ENCODE results near the gene LRRC26.

LRRC26 gene

DNA sequence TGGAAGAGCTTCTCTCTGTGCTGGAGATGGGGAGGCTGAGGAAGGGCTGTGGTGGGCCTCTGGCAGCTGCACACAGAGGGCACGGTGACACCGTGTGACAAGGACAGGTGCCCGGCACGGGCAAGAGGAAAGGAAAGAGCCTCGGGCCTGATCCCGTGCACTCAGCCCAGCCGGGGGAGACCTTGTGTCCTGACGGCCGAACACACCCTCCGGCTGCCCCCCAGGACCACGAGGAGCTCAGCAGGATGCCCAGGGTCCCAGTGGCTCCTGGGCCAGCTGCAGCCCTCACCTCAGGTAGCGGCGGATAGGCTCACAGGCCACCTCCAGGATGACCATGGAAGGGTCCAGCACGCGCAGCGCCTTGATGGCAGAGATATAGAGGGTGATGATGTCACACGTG lies 13.0 kb upstream of the LRRC26 start:
- DNase-seq (ENCODE audit: low read depth): no peak

- no peak for DNase-seq (ENCODE audit: low read depth)
Measured at GRCh38 chr9:137181680-137182079, 11.8 kb upstream of the LRRC26 start.

DNA sequence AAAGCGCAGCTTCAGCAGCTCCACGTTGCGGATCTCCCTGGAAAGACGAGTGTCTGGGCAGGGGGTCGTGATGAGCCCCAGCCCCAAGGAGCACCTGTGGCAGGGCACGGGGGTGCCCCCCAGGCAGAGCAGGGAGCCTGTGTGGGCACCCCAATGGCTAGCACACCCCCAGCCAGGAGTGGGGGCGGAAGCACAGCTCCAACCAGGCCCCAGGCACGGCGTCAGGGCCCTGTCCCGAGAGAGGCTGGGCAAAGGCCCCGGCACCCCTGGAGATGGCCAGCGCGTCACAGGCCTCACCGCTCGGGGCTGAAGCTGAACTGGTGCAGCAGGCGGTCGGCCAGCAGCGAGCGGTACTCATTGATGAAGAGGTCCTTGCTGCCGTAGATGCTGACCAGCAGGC lies 10.6 kb upstream of the LRRC26 start:
- no peak for DNase-seq (ENCODE audit: low read depth)

DNA sequence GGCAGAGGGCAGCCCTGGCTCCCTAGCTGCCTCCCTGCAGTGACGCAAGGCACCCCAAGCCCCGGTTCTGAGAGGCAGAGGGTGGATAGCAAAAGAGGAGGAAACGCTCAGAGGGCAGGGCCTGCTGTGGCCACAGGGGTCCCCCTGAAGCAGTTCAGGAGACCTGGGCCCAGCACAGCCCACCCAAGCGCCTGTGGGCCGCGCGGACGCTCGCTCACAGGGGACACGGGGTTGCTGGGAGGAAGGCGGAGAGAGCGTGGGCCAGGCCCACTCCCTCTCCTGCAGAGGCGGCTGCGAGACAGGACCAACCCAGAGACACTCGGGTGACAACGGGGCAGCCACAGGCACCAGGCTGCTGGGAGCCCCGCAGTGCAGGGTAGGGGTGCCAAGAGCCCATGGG lies 9.9 kb upstream of the LRRC26 start:
- DNase-seq (ENCODE audit: low read depth): no peak

GRCh38 chr9:137178939-137179630 lies 9.2 kb upstream of the LRRC26 start:
- no peak for DNase-seq (ENCODE audit: low read depth)

- DNase-seq (ENCODE audit: low read depth): no peak
Measured at GRCh38 chr9:137178201-137178938, 8.5 kb upstream of the LRRC26 start.

DNA sequence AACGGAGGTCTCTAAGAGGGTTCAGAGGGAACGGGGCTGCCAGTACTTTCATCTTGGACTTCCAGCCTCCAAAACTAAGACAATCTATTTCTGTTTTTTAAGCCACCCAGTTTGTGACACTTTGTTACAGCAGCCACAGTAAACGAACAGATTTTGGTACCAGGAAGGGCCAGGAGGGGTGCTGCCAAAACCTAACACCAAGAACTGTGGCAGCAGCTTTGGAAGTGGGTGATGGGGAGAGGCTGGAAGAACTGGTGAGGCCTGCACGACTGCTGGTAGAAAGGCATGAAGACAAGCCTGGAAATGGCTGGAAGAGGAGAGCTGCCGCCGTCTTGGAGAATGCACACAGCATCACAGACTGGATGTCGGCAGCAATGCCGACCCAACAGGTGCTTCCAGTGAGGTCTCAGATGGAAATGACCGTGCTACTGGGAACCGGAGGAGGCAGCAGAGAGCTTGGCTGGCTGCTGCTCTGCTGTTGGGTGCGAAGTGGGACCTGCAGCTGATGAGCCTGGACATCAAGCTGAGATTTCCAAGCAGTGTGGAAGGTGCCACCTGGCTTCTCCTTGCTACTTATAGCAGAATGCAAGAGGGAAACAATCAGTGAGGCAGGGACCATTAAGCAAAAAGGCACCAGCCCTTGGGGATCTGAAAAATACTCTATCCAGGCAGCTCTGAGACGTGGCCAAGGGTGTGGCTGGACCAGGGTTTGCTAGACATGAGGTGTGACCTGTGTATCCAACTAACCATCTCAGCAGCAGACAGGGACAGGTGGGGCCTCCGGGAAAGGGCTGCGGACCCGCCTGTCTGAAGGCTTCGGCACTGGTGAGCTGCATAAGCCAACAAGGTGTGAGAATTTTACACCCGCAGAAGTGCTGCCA lies 6.7 kb upstream of the LRRC26 start:
- DNase-seq (ENCODE audit: low read depth): no peak

- DNase-seq (ENCODE audit: low read depth): no peak
Measured at GRCh38 chr9:137175345-137175961, 5.6 kb upstream of the LRRC26 start.

- DNase-seq (ENCODE audit: low read depth): no peak
Measured at GRCh38 chr9:137174722-137175293, 5.0 kb upstream of the LRRC26 start.

DNA sequence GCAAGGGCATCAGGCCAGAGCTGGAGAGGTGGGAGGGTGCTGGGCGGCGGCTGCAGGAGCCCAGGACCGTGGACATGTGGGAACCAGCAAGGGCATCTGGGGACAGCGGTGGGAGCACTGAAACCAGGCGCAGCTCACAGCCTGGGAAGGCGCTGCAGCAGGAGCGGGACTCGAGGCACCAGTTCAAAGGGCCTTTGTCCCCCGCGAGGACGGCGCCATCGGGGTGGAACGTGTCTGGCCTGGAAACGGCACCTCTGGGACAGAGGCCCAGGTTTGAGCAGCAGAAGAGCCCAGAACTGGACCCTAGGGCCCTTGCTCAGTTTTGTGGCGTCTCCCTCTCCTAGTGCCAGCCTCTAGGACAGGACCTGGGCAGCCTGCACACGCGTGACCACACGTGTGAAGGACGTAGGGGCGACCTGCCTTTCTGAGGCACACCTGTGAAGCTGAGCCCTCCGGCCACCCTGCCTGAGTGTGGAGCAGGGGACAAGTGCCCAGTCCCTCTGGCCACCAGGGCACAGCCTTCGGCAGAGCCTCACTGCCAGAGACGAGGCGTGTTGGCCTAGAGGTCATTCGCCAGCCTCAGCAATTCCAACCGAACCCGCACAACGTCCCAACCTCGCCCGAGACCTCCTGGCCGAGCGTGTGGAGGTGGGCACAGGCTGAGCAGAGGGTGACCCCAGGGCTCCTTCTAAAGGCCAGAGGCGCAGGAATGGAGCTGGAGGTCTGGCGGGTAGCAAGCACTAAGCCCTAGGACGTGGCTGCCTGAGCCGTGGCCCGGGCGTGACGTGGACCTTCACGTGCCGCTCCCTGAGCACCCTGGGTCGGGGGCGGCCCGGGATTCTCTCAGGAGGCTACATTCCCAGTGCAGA lies 4.2 kb upstream of the LRRC26 start:
- DNase-seq (ENCODE audit: low read depth): no peak

GRCh38 chr9:137172901-137173795 lies 3.3 kb upstream of the LRRC26 start:
- DNase-seq (ENCODE audit: low read depth): no peak

- DNase-seq (ENCODE audit: low read depth): no peak
Measured at GRCh38 chr9:137171149-137171900, 1.5 kb upstream of the LRRC26 start.

DNA sequence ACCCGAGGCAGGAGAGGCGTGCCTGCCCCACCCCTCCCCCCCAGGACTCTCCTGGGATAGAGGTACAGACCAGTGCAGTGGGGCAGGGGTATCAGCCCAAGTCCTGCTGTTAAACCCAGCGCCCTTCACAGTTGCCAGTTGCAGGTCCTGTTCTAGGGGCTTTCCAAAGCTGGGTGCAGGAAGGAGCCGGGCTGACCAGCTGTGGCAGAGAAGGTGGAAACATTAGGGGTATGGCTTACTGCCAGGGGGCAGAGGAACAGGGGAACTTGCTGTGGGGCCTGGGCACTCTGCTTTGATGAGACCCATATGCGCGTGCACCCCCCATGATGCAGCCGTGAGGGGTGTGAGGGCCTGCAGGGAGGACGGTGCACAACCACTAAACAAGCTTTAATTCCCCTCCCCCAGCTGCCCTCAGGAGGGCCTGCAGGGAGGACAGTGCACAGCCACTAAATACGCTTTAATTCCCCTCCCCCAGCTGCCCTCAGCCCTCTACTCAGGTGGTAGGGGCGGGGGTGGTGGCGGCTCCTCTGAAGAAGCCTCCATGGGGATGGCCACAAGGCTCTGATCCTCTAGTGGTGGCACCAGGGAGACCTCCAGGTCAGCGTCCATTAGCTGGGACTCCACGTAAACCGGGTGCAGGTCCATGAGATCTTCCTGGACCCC lies 766 bp upstream of the LRRC26 start:
- DNase-seq (ENCODE audit: low read depth): no peak

GRCh38 chr9:137168904-137169856 lies 671 bp downstream of the LRRC26 start:
- DNase-seq (ENCODE audit: low read depth): no peak

DNA sequence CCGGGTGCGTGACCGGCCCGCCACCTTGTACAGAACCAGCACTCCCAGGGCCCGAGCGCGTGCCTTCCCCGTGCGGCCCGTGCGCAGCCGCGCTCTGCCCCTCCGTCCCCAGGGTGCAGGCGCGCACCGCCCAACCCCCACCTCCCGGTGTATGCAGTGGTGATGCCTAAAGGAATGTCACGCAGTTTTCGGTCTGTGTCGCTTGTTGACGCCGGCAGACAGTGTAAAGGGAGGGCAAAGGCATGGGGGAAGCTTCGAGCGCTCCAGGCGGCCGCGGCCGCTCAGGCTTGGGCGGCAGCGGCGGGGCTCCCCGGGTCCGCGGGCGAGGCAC lies 1.3 kb downstream of the LRRC26 start:
- no peak for DNase-seq (ENCODE audit: low read depth)

DNA sequence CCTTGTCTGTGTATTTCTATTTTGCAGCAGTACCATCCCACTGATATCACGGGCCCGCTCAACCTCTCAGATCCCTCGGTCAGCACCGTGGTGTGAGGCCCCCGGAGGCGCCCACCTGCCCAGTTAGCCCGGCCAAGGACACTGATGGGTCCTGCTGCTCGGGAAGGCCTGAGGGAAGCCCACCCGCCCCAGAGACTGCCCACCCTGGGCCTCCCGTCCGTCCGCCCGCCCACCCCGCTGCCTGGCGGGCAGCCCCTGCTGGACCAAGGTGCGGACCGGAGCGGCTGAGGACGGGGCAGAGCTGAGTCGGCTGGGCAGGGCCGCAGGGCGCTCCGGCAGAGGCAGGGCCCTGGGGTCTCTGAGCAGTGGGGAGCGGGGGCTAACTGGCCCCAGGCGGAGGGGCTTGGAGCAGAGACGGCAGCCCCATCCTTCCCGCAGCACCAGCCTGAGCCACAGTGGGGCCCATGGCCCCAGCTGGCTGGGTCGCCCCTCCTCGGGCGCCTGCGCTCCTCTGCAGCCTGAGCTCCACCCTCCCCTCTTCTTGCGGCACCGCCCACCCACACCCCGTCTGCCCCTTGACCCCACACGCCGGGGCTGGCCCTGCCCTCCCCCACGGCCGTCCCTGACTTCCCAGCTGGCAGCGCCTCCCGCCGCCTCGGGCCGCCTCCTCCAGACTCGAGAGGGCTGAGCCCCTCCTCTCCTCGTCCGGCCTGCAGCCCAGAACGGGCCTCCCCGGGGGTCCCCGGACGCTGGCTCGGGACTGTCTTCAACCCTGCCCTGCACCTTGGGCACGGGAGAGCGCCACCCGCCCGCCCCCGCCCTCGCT lies 1.9 kb downstream of the LRRC26 start:
- DNase-seq (ENCODE audit: low read depth): no peak

- no peak for DNase-seq (ENCODE audit: low read depth)
Measured at GRCh38 chr9:137167277-137167746, 2.5 kb downstream of the LRRC26 start.

All from stimulated activated CD8-positive, alpha-beta memory T cell treated with anti-CD3 and anti-CD28 coated beads, Interleukin-15, amount 100 ng/mL, for 24 hours (primary cell).